NCI-H524 (cell line): Measurements from ENCODE around the gene MCM5.
"Not testable (repeated sequence)": the region's sequence is repeated elsewhere in the genome, so short reads cannot be mapped to it uniquely, and the experiment has no call there.

Experiments
- DNase-seq, 2 experiments: peaks; one replicate each; lab custom pipeline; 2025; lab: John Stamatoyannopoulos, UW

Gene MCM5

DNA sequence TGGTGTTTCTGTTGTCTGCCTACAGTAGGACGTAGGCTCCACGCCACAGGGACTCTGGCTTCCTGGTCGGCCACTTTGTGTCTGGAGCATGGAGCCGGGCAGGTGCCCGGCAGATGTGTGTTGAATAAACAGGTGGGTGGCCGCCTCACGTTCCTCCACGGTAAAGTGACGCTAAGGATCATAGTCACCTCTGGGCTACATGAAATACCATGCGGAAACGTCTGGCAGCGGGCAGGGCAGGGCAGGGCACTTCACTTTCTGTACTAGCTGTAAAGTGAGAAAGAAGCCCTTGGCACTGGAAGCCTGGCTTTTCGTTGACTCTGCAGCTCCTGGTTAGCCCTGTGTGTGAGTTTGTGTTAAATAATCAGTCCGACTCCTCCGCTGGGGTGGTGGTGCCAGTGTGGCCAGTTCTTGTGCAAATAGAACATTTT is 52.4 kb downstream of the MCM5 start:
- no peak for DNase-seq

DNA sequence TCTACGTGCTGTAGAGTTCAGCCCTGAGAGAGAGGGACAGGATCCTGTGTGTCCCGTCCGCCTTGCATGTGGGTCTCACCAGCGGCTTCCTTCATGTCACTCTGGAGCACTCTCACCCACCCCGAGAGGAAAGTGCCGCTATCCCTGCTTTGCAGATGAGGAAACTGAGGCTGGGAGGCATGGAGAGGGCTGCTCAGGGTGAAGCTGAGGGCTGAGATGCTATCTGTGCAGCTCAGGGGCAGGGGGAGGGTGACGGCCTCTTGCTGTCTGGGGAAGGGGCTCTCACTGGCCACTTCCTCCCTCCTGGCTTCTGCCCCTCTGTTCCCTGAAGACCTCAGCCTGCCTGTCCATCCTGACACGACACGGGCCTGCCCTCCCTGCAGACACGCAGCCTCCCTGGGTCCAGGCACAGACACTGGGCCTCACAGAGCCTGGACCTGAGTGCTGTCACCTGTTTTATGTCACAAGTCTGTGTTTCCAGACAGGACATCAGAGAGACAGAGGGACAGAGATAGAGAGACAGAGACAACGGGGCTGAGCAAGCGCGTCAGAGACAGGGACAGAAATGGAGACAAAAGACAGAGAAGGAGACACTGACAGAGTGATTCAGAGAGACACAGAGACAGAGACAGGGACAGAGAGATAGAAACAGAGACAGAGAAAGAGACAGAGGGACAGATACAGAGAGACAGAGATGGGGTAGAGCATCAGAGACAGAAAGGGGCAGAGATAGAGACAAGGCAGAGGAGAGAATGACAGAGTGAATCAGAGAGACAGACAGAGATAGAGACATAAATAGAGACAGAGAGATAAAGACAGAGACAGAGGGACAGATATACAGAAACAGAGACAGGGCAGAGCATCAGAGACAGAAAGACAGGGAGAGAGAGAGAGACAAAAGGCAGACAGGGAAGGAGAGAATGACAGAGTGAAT is 53.1 kb downstream of the MCM5 start:
- DNase-seq = no peak

DNA sequence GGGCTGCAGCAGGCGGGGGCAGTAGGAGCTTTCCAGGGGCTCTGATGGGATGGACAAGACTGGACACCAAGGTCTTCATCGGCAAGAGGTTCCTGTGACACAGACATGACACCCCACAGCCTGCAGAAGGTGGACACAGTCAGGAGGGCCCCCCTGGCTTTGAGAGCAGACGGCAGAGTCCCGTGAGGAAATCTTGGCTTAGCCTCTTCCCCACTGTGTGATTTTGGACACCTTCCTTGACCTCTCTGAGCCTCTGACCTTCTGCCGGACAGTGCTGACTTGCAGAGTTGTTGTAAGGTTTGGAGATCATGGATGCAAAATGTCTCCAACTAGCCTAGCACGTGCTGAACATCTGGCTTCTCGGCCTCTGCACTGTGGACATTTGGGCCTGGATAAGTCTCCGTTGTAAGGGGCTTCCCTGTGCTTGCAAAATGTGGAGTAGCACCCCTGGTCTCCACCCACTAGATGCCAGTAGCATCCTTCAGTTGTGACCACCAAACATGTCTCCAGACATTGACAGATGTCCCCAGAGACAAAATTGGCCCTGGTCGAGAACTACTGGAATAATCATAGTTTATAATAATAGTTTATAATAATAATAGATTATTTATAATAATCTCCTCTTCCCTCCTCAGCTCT is 54.6 kb downstream of the MCM5 start:
- DNase-seq = peak; percentile 47 to 76

DNA sequence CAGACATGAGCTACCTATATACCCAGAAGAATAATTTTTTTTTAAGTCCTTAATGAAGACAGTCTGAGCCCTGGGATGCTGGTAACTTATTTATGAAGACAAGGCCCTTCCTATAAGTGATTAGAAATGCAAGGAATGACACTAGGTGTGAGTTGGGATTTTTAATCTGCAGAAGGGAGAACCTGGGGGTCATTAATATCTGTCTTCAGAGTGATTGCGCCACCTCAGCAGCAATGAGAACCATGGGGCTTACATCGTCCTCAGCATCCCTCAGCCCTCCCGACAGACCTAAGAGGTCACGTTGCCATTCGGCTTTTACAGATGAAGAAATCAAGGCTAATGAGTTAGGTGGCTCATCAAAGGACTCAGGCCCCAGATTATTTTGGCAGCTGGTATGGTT is 55.6 kb downstream of the MCM5 start:
- no peak for DNase-seq

DNA sequence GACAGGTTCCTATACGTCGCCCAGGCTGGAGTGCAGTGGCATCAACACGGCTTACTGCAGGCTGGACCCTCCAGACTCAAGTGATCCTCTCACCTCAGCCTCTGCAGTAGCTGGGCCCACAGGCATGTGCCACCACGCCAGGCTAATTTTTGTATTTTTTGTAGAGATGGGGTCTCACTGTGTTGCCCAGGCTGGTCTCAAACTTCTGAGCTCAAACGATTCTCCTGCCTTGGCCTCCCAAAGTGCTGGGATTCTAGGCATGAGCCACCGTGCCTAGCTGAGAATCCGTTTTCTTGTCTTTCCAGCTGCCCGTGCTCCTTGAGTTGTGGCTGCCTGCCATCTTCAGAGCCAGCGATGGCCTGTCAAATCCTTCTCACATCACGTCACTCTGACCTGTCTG is 56.8 kb downstream of the MCM5 start:
- DNase-seq = no peak

DNA sequence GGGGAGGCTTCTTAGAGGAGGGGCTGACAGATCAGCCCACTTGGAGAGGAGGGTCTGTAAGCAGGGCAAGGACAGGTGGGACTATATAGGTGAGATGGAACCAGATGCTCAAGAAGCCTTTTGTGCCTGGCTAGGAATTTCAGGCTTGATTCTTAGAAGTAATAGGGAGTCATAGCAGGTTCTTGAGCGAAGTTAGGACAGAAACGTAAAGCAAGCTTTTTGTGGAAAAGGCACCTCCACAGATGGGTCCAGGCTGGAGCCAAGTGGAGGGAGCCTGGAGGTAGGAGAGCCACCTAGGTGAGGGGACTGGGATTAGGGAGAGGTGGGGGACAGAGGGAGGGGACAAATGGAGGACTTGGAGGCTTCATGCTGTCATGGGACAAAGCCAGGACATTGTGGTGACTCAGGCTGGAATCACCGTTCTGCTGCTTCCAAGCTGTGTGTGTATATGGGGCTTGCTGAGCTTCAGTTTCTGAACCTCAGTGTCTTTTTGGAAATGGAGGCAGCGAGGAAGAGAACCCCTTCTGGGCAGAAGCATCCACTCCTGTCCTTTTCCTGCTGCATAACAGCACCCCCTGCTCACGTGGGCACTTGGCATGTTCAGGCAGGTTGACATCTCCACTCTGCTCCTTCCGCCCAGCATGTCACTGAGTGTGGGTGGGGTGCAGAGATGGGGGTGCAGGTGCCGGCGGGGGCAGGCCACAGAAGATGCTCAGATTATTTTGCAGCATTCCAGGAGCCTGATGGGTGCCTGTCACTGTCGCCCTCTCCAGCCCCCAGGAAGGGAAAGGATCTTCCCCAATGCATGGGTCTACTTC is 58.0 kb downstream of the MCM5 start:
- no peak for DNase-seq

DNA sequence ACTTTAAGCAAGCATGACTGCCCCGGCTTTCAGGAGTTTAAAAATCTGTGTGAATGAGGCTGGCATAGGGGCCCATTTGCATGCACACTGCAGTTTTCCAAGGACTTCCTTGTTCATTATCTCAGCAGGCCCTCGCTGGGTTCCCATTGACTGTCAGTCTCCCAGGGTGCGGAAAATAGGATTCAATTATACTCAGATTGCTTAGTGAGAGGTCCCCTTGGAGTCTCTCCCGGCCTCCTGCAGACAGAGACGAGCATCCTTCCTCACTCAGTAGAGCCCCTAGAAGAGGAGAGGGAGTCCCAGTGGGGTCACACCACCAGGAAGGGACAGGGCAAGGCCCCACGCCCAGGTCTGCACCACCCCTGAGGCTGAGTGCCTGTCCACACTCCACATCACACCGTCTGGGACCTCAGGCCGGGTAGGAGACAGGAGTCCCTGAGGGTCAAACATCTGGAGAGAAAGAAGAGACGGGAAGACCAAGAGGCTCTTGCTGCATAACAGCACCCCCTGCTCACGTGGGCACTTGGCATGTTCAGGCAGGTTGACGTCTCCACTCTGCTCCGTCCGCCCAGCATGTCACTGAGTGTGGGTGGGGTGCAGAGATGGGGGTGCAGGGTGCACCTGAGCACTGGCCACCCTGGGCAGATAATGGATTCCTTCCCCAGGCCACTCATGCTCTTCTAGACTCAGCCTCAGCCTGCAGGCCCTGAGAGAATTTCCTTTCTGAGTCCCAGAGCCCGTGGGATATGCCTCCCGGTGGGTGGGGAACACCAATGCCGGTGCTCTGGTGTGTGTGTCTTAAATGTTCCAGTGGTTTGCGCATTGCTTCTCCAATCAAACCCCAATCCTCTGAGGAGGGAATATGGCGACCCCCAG is 58.8 kb downstream of the MCM5 start:
- DNase-seq = peak in 1 of 2 experiments; percentile 20

DNA sequence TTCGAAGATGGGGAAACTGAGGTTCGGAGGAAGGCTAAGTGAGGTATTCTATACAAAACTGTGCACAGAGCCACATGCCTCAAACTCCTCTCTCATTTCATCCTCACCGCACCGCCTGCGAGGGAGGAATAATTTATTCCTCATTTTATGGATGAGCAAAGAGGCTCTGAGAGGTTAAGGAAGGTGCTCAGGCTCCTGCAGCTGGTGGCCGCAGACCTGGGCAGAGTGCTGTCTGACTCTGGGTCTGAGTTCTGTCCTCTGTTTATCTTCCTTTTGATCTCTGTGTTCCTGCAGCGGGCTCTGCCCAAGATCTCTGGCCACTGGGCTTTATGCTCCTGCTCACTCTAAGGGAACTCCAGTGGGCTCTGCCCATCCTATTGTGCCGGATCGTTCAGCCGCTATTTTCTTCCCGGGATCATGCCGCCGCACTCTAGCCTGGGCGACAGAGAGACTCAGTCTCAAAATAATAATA is 59.5 kb downstream of the MCM5 start:
- no peak for DNase-seq

DNA sequence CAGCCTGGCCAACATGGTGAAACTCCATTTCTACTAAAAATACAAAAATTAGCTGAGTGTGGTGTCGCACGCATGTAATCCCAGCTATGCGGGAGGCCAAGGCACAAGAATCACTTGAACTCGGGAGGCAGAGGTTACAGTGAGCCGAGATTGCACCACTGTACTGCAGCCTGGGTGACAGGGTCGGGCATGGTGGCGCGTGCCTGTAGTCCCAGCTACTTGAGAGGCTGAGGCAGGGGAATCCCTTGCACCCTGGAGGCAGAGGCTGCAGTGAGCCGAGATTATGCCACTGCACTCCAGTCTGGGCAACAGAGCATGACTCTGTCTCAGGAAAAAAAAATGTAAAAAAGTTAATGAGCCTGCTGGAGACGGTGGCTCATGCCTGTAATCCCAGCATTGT is 60.0 kb downstream of the MCM5 start:
- DNase-seq = not testable (repeated sequence)

DNA sequence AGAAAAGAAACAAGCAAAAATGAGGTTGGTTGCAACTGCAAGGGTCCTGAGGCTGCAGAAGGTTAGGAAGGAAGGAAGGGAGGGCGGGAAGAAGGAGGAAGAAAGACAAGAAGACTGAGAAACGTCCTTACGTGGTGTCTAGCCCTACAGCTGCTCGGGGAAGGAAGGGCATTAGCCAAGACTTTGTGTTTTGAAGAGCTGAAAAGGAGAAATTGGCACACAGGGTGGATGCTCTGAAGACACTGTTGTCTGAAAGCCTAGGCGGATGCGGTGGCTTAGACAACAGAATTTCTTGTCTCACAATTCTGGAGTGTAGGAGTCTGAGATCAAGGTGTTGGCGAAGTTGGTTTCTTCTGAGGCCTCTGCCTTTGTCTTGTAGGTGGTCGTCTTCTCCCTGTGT is 60.7 kb downstream of the MCM5 start:
- no peak for DNase-seq

DNA sequence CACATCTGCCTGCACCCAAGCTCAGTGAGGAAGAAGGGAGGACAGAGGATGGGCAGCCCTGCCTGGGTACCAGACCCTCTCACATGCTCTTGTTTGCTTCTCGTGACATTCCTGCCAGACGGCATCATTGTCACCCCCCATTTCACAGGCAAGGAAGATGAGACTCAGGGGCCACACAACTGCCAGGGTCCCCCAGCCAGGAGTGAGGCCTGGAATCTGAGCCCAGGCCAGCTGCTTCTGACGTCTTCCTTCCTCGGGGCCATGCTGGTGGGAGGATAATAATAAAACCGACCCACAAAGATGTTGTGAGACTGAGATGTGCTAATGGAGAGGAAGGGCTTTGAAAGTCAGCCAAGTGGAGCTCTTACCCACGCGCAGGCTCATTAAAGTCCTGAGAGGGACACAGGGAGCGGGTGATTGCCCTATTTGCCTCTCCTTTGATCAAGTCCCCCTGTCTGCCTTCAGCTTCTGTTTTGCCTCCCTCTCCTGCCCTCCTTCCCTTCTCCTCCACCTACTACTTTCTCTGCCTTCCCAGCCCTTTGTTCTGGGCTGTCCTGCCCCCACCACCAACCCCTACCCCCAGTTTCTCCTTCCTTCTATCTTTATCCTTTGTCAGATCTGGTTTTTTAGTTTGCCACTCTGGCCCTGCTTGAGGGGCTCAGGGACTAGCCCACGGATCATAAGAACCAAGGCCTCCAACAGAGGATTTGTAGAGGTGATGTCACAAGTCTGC is 62.7 kb downstream of the MCM5 start:
- no peak for DNase-seq

DNA sequence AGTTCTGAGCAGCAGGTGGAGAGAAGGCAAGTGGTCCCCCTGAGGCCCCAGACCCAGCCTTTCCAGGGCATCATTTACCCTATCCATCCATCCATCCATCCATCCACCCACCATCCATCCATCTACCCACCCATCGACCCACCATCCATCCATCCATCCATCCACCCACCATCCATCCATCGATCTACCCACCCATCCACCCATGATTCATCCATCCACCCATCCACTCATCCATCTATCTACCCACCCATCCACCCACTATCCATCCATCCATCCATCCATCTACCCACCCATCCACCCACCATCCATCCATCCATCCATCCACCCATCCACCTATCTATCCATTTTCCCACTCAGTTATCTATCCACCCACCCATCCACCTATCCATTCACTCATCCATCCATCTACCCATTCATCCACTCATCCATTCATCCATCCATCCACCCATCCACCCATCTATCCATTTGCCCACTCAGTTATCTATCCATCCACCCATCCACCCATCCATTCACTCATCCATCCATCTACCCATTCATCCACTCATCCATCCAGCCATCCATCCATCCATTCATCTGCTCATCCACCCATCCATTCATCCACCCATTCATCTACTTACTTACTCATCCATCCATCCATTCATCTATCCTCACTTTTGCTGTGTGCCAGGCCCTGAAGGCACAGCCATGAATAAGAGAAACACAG is 63.4 kb downstream of the MCM5 start:
- DNase-seq = no peak

DNA sequence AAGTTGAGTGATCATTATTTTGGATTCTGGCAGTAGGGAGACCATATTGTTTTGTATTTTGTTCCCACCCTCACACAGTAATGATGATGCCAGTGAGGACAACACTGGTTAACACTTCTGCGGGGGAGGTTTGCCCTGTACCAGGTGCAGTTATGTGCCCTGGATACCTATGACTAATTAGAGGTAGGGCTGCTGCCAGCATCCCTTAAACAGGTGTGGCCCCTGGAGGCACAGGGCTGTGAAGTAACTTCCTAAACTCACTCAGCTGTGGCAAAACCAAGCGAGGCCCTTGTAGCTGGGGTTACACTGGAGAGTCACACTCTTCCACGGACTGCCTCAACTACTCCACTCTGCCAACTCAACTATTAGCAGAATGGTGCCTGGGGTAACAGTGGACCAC is 64.5 kb downstream of the MCM5 start:
- no peak for DNase-seq

DNA sequence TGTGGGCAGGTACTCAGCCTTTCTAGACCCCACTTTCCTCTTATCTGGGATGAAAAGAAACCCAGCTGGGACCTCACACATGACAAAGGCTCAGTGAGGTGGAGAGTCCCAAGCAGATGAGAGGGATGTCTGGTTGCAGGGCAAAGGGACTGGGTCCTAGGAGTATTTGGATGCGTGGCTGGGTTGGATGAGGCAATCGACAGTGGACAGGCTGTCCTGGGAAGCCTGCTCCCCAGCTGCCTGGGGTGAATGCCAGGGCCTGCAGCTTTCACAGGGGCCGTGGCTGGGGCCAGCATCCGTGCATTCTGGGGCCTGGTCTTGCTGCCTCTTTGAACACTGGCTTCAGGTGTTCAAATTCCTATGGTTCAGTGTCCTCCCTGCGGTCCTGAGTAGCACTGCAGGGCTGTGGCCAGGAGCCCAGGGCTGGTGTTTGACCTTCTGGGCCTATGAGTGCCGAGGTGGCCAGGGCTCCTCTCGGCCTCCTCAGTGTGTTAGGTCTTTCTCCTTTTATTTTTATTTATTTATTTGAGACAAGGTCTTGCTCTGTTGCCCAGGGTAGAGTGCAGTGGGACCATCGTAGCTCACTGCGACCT is 65.3 kb downstream of the MCM5 start:
- DNase-seq = no peak

DNA sequence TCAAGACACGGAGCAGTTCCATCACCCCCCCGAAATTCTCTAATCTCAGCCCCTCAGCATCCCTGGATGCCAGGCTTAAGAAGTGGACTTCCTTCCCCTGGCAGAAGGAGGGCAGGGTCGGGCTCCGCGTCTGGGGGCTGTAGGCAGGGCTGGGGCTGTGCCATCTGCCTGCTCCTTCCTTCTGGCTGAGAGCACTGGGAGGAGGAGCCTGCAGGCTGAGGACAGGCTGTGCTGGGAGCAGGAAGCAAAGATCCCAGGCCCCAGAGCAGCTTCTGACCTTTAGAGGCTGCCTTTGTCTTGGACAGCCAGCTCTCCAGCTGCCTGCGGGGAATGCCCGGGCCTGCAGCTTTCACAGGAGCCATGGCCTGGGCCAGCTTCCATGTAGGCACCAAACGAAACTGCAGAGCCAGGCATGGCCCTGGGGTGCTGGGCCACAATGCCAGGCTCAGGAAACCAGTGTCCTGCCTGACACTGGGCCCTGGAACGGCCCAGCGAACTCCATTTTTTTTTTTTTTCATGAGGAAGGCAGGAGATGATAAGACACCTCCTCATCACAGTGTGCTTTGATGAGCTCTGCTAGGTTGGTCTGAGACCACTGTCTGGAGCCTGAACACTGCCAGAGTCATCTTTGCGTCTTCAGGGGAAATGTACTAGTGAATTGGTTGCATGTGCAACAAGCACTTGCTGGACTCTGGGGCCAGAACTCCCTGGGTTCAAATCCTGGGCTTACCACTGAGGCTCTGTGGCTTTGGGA is 67.9 kb downstream of the MCM5 start:
- DNase-seq = peak; percentile 86 to 93

DNA sequence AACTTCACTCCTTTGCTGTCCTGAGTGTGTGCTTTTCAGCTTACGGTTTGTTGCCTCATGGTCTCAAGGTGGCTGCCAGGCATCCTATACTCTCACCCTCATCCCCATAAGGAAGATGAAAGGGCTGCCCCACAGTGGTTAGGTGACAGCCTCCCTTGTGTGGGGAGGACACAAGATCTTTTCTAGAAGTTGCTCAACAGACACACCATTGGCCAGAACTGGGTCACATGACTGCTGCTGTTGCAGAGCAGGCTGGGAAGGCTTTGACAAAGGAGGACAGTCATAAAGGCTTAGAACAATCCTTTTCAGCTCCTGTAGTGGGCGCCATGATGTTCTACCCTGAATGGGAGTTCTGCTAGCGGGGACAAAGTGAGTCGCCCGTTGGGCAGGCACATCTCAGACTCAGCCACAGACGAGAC is 71.0 kb downstream of the MCM5 start:
- DNase-seq = no peak

DNA sequence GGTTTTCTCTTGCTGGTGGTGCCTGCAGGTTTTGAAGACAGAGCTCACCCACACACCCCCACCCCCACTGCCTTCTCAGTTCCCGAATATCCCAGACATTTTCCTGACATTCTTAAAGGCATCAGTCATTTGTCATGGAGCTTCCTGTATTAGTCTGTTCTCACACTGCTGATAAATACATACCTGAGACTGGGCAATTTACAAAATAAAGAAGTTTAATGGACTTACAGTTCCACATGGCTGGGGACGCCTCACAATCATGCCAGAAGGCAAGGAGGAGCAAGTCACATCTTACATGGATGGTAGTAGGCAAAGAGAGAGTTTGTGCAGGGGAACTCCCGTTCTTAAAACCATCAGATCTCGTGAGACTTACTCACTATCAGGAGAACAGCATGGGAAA is 71.6 kb downstream of the MCM5 start:
- DNase-seq = not testable (repeated sequence)

DNA sequence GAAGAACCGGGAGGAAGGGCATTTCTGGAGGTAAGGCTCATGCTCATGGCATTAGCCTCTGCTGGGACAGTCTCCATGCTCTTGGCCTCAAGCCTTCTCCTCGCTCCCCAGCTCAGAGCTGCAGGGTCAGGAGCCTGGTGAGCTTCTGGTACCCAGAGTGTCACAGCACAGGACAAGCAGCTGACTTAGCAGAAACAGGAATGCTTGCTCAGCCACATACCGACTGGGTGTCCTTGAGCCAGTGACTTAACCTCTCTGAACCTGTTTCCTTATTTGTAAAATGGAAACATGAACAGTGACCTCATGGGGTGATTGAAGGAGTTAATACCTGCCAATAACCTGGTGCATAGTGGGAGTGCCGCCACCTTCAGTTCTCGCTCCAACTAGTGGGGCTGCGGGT is 72.5 kb downstream of the MCM5 start:
- no peak for DNase-seq

DNA sequence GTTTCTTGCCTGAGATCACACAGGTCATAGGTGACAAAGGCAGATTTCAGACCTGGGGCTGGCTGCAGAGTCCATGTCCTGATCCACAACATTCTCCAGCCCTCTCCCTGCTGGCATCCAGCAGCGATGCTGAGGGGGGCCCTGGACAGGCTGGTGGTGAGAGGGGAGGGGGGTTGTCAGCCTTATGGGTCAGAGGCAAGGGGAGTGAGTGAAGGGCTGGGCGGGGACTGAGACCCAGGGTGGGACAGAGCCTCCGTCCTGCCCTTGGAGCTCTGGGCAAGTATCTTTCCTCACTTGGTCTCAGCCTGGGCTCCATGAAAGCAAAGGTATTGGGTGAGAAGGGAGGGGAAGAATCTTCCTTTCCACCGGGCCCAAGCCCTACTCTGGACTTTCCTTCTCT is 74.0 kb downstream of the MCM5 start:
- DNase-seq = no peak
